ENCODE data around the gene MYO15A. TPM values are rescaled to one million over a fixed set of nuclear protein-coding genes. Genes with fewer than 3 reads are reported as not detected.

MYO15A gene
- polyA plus RNA-seq, 1 donor (not counting 4 experiments of a cell fraction or from before 2014, with no cell fraction given), result 0.20 TPM

GRCh38 chr17:18161207-18162145, 52.9 kb downstream of the MYO15A start:
- Histone ChIP-seq H3K79me2 (ENCODE audit: control insufficient read depth, insufficient read depth, low read length) (no peaks in the 10 kb centered on the region), H3K9me1 (ENCODE audit: control insufficient read depth, extremely low read depth, insufficient read depth, low read length) (no peaks in the 10 kb centered on the region), H3K4me2 (ENCODE audit: control insufficient read depth, extremely low read depth, insufficient read depth, low read depth, low read length) (no peak overlapping the region), H4K20me1 (ENCODE audit: control insufficient read depth, extremely low read depth, insufficient read depth, low read length) (no peaks in the 10 kb centered on the region), H3K27me3 (ENCODE audit: control insufficient read depth, extremely low read depth, insufficient read depth, low read length) (no peaks in the 10 kb centered on the region), H2AFZ (ENCODE audit: control insufficient read depth, low read length) (no peak overlapping the region), H3K4me1 (ENCODE audit: control insufficient read depth, extremely low read depth, insufficient read depth, low read length) (peaks cover 9% of the 10 kb centered on the region), H3K36me3 (ENCODE audit: control insufficient read depth in 2 of 2, extremely low read depth in 1 of 2, insufficient read depth in 2 of 2, low read length in 2 of 2) (no peaks in the 10 kb centered on the region), H3K9ac (ENCODE audit: control insufficient read depth, extremely low read depth, insufficient read depth, low read length) (no peak overlapping the region), H3K27ac (ENCODE audit: control insufficient read depth, insufficient read depth, low read length) (no peak overlapping the region), H3K9me3 (ENCODE audit: control insufficient read depth, low read depth, low read length) (no peaks in the 10 kb centered on the region), H3K4me3 (ENCODE audit: control insufficient read depth in 2 of 3, extremely low read depth in 1 of 3, insufficient read depth in 2 of 3, low read depth in 1 of 3, low read length in 3 of 3) (no peak overlapping the region)
- FAIRE-seq (no peak), DNase-seq (ENCODE audit: low read depth, low spot score) (no peak)
- no peak for TF ChIP-seq EZH2 (IDR thresholded peaks at IDR 0.05; ENCODE audit: low read length)
- TF ChIP-seq CTCF (optimal IDR thresholded peaks at IDR 0.05 in 1 of 3, IDR thresholded peaks at IDR 0.05 in 1 of 3, conservative IDR thresholded peaks at IDR 0.05 in 1 of 3; ENCODE audit: extremely low read depth in 1 of 3, insufficient read depth in 2 of 3, low read length in 3 of 3), result no peak
- dilution Hi-C loops (cut with MboI; ENCODE audit: extremely low pct_ligation_motif_present, low sequenced_read_pairs), result no loop called here

DNA sequence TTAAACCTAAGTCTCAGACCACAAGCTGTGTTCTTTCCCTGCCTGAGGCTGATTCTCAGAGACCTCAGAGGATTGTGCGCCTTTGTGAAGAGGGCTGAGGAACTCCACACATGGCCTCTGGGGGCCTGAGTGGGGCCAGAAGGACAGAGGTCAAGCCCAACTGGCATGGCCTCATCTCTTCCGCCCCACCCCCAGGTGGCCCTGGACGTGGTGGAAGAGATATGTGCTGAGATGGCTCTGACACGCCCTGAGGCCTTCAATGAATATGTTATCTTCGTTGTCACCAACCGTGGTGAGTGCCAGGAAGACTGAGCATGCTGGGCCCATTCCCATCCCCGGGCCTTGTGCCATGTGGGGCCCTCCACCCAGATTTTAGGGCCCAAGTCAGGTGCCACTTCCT, 55.0 kb downstream of the MYO15A start:
- Histone ChIP-seq H4K20me1 (ENCODE audit: control insufficient read depth, extremely low read depth, insufficient read depth, low read length) (no peaks in the 10 kb centered on the region), H2AFZ (ENCODE audit: control insufficient read depth, low read length) (no peak overlapping the region), H3K27me3 (ENCODE audit: control insufficient read depth, extremely low read depth, insufficient read depth, low read length) (no peaks in the 10 kb centered on the region), H3K4me2 (ENCODE audit: control insufficient read depth, extremely low read depth, insufficient read depth, low read depth, low read length) (no peak overlapping the region), H3K9ac (ENCODE audit: control insufficient read depth, extremely low read depth, insufficient read depth, low read length) (no peak overlapping the region), H3K79me2 (ENCODE audit: control insufficient read depth, insufficient read depth, low read length) (no peaks in the 10 kb centered on the region), H3K4me1 (ENCODE audit: control insufficient read depth, extremely low read depth, insufficient read depth, low read length) (peaks cover 6% of the 10 kb centered on the region), H3K4me3 (ENCODE audit: control insufficient read depth in 2 of 3, extremely low read depth in 1 of 3, insufficient read depth in 2 of 3, low read depth in 1 of 3, low read length in 3 of 3) (no peak overlapping the region), H3K27ac (ENCODE audit: control insufficient read depth, insufficient read depth, low read length) (no peak overlapping the region), H3K9me1 (ENCODE audit: control insufficient read depth, extremely low read depth, insufficient read depth, low read length) (no peaks in the 10 kb centered on the region), H3K36me3 (ENCODE audit: control insufficient read depth in 2 of 2, extremely low read depth in 1 of 2, insufficient read depth in 2 of 2, low read length in 2 of 2) (no peaks in the 10 kb centered on the region), H3K9me3 (ENCODE audit: control insufficient read depth, low read depth, low read length) (no peaks in the 10 kb centered on the region)
- no peak for TF ChIP-seq CTCF (optimal IDR thresholded peaks at IDR 0.05 in 1 of 3, IDR thresholded peaks at IDR 0.05 in 1 of 3, conservative IDR thresholded peaks at IDR 0.05 in 1 of 3; ENCODE audit: extremely low read depth in 1 of 3, insufficient read depth in 2 of 3, low read length in 3 of 3)
- dilution Hi-C loops (cut with MboI; ENCODE audit: extremely low pct_ligation_motif_present, low sequenced_read_pairs), result no loop called here
- FAIRE-seq (no peak), DNase-seq (ENCODE audit: low read depth, low spot score) (no peak)

Measured in keratinocyte (primary cell).